IPS-20b (cell line): ENCODE data around the gene ZNG1E.
"Not testable (repeated sequence)": the region's sequence is repeated elsewhere in the genome, so short reads cannot be mapped to it uniquely, and the experiment has no call there.

ENCODE experiments used
- H3K27ac ChIP-seq: one replicate; pipeline ENCODE4 v1.5.1; 2013; ENCODE audit warnings: low read length
- H3K27me3 ChIP-seq: 2 replicates; pipeline ENCODE4 v1.6.1; 2013; ENCODE audit warnings: mild to moderate bottlenecking, low read length, inconsistent platforms; ENCODE audit not compliant: insufficient read depth
- H3K36me3 ChIP-seq: 2 replicates; pipeline ENCODE4 v1.6.1; 2013; ENCODE audit warnings: low read depth, mild to moderate bottlenecking, inconsistent platforms, low read length, moderate library complexity; ENCODE audit not compliant: insufficient read depth
- H3K4me1 ChIP-seq: 2 replicates; pipeline ENCODE4 v1.6.1; 2013; ENCODE audit warnings: mild to moderate bottlenecking, control low read depth, inconsistent platforms, low read length, moderate library complexity; ENCODE audit not compliant: insufficient read depth
- H3K4me3 ChIP-seq: 2 replicates; pipeline ENCODE4 v1.5.1; 2013; ENCODE audit warnings: mild to moderate bottlenecking, low read length, inconsistent platforms
- H3K9ac ChIP-seq: 2 replicates; pipeline ENCODE4 v1.6.1; 2013; ENCODE audit warnings: low read depth, mild to moderate bottlenecking, inconsistent platforms, low read length, moderate library complexity
- H3K9me3 ChIP-seq: 2 replicates; pipeline ENCODE4 v1.6.1; 2013; ENCODE audit warnings: mild to moderate bottlenecking, low read depth, low read length, inconsistent platforms; ENCODE audit not compliant: insufficient read depth

ZNG1E gene

GRCh38 chr9:65675589-65676021, at the start of gene ZNG1E:
TSS of gene ZNG1E (plus strand) at chr9:65675928. CDS start at chr9:65675977, 49 bp downstream.
- H3K9ac ChIP-seq, H3K36me3 ChIP-seq, H3K27ac ChIP-seq, H3K27me3 ChIP-seq, H3K4me1 ChIP-seq, H3K9me3 ChIP-seq: not testable (repeated sequence)
- peak within 1 kb of the TSS; percentile 61 for H3K4me3 ChIP-seq

- not testable (repeated sequence) for H3K9me3 ChIP-seq
Observed at GRCh38 chr9:65673579-65673978, 2.1 kb upstream of the ZNG1E start.

GRCh38 chr9:65675018-65675417, 710 bp upstream of the ZNG1E start:
- not testable (repeated sequence) for H3K4me1 ChIP-seq, H3K9ac ChIP-seq, H3K9me3 ChIP-seq, H3K4me3 ChIP-seq, H3K36me3 ChIP-seq, H3K27me3 ChIP-seq, H3K27ac ChIP-seq

More at GRCh38 chr9:65673579-65673978, 2.1 kb upstream of the ZNG1E start:
- H3K4me1 ChIP-seq, H3K27ac ChIP-seq, H3K4me3 ChIP-seq, H3K9ac ChIP-seq, H3K36me3 ChIP-seq, H3K27me3 ChIP-seq: not testable (repeated sequence)

- not testable (repeated sequence) for H3K27me3 ChIP-seq, H3K27ac ChIP-seq, H3K9me3 ChIP-seq, H3K4me1 ChIP-seq, H3K9ac ChIP-seq, H3K36me3 ChIP-seq
- peak overlapping the region; percentile 61 for H3K4me3 ChIP-seq
Observed at GRCh38 chr9:65676389-65676788, 661 bp downstream of the ZNG1E start.

- H3K4me3 ChIP-seq, H3K9me3 ChIP-seq, H3K27me3 ChIP-seq, H3K36me3 ChIP-seq, H3K27ac ChIP-seq, H3K4me1 ChIP-seq, H3K9ac ChIP-seq: not testable (repeated sequence)
Observed at GRCh38 chr9:65678533-65678932, 2.8 kb downstream of the ZNG1E start.

- not testable (repeated sequence) for H3K27ac ChIP-seq, H3K9me3 ChIP-seq, H3K4me3 ChIP-seq, H3K4me1 ChIP-seq, H3K36me3 ChIP-seq, H3K27me3 ChIP-seq, H3K9ac ChIP-seq
Observed at GRCh38 chr9:65703550-65703949, 27.8 kb downstream of the ZNG1E start.

GRCh38 chr9:65714445-65714844, 38.7 kb downstream of the ZNG1E start:
- not testable (repeated sequence) for H3K27me3 ChIP-seq, H3K9me3 ChIP-seq, H3K9ac ChIP-seq, H3K4me3 ChIP-seq, H3K4me1 ChIP-seq, H3K36me3 ChIP-seq, H3K27ac ChIP-seq

GRCh38 chr9:65737096-65737564, 61.4 kb downstream of the ZNG1E start, which contains the start of gene FOXD4L4:
TSS of gene FOXD4L4 (plus strand) at chr9:65737146. CDS start at chr9:65737146, 0 bp downstream.
- H3K27me3 ChIP-seq: peaks cover 21% of the 10 kb centered on the region
- H3K4me1 ChIP-seq, H3K9me3 ChIP-seq, H3K27ac ChIP-seq, H3K4me3 ChIP-seq, H3K36me3 ChIP-seq, H3K9ac ChIP-seq: not testable (repeated sequence)

GRCh38 chr9:65738133-65738532, 62.4 kb downstream of the ZNG1E start:
- not testable (repeated sequence) for H3K4me1 ChIP-seq, H3K4me3 ChIP-seq, H3K36me3 ChIP-seq, H3K9ac ChIP-seq, H3K9me3 ChIP-seq, H3K27ac ChIP-seq
- H3K27me3 ChIP-seq: peaks cover 21% of the 10 kb centered on the region
